Heart right ventricle (tissue), 16 donors: ENCODE results near the gene SARDH. TPM values are rescaled to one million over a fixed set of nuclear protein-coding genes. Genes with fewer than 3 reads are reported as not detected.

Experiments used
- ATAC-seq, 8 donors: fragments of 200-7000 bp; cut with Tn5 transposase; one replicate each; pipeline ENCODE4 v1.9.1; 2020; ENCODE audit warnings: mild to moderate bottlenecking in 8 of 8, moderate library complexity in 8 of 8, moderate number of reproducible peaks in 1 of 8
- DNase-seq, 2 donors: peaks; one replicate each; pipeline ENCODE4 v3.0.0-alpha.2; 2020
- H3K27ac ChIP-seq, 10 donors: fragments of 200-600 bp; sonication (generic) in 2 of 10; one replicate each; pipeline versions ENCODE4 v1.5.0 to v1.8.0; 2020 to 2022; ENCODE audit warnings: mild to moderate bottlenecking in 3 of 10
- H3K27me3 ChIP-seq, 7 donors: fragments of 200-600 bp; one replicate each; pipeline ENCODE4 v1.8.0; 2021 to 2022; ENCODE audit warnings: mild to moderate bottlenecking in 2 of 7
- H3K36me3 ChIP-seq, 9 donors: fragments of 200-600 bp; sonication (generic) in 1 of 9; one replicate each; pipeline versions ENCODE4 v1.5.0 to v1.8.0; 2020 to 2022; ENCODE audit warnings: mild to moderate bottlenecking in 2 of 9
- H3K4me1 ChIP-seq, 9 donors: fragments of 200-600 bp; sonication (generic) in 1 of 9; one replicate each; pipeline versions ENCODE4 v1.5.0 to v1.8.0; 2020 to 2022; ENCODE audit warnings: mild to moderate bottlenecking in 4 of 9
- H3K4me3 ChIP-seq, 10 donors: fragments of 200-600 bp; sonication (generic) in 2 of 10; one replicate each; pipeline versions ENCODE4 v1.5.0 to v1.8.0; 2020 to 2022; ENCODE audit warnings: mild to moderate bottlenecking in 7 of 10, moderate library complexity in 2 of 10
- H3K9me3 ChIP-seq, 11 donors: fragments of 200-600 bp in 10 of 11; sonication (generic) in 2 of 11; one replicate each; pipeline versions ENCODE4 v1.5.0 to v1.8.0; 2013 to 2022; ENCODE audit warnings: mild to moderate bottlenecking in 2 of 11, control low read depth in 1 of 11, moderate library complexity in 1 of 11
- WGBS, 2 donors: extraction: QIAGEN DNeasy Blood & Tissue Kit; methylation state at CpG; one replicate each; pipeline ENCODE4 v1.1.7; 2013; ENCODE audit warnings: inconsistent platforms in 1 of 2; 5-methylcytosine and 5-hydroxymethylcytosine counted together
- intact Hi-C, 10 donors: fragments of 100-400 bp; cut with DNase I; formaldehyde crosslinking; loops; one replicate each; pipeline versions ENCODE4 v1.11.1 to v1.14.2; 2022
- polyA plus RNA-seq, 2 donors: library from polyadenylated mRNA; stranded (reverse); fragments of 200-250 nt; gene quantifications; one replicate each; pipeline ENCODE4 v1.2.3, GENCODE V29; 2013
- total RNA-seq, 10 donors: library from RNA; stranded (reverse); fragmentation: NEBNext Ultra II Directional in 3 of 10; extraction: Animal tissue kit (Norgen Biotek cat#: 25700) in 3 of 10; gene quantifications; one replicate each; pipeline versions ENCODE4 v1.2.1 to v1.2.4, GENCODE V29; 2021 to 2023
- TF ChIP-seq, protein P1 (sequence below), 9 donors: fragments of 200-600 bp; sonication (generic) in 2 of 9; IDR thresholded peaks; one replicate each; pipeline versions ENCODE4 v1.5.0 to v1.8.0; 2021 to 2022; ENCODE audit warnings: antibody characterized with exemption in 9 of 9, mild to moderate bottlenecking in 5 of 9, moderate library complexity in 1 of 9
- donor health status: Arrhythmogenic right ventricular cardiomyopathy.
- donor health status: ischemic (EF 13 %, LVEDD 7.1; RV severe dilation, severe dysfunction).
- donor health status: healthy with polysubstance abuse.
- donor health status: DM: no; HTN: yes; CAD: no.
- donor health status: DM: no; HTN: no; CAD: no.
- donor health status: ischemic (EF 25% LVEDD 6.9; RV normal size, moderate dysfunction).
- donor health status: ischemic (EF 25% LVEDD 5.7; RV mildly dilated, moderate dysfunction).
- donor health status: healthy.
- donor health status: DM: yes; HTN: yes; CAD: no.
- donor health status: Ischemic cardiomyopathy.
- donor health status: ischemic (EF 35%, LVEDD 5.7; RV mildly dilated, moderate dysfunction).
- donor health status: nonischemic (EF 11% LVEDD 7.7; RV severe dilation, severe dysfunction).
- donor health status: DM: yes; HTN: yes; CAD: no.
- donor health status: PGD.
- donor health status: ischemic (EF 29% LVEDD 5.4; RV normal size, mild dysfunction).
- donor health status: nonischemic (EF 23%, LVEDD 6.1; RV moderate dilation, normal function).

The SARDH gene
- total and polyA plus RNA-seq, 12 donors: 0.28 to 1.8 (median 0.53) TPM

DNA sequence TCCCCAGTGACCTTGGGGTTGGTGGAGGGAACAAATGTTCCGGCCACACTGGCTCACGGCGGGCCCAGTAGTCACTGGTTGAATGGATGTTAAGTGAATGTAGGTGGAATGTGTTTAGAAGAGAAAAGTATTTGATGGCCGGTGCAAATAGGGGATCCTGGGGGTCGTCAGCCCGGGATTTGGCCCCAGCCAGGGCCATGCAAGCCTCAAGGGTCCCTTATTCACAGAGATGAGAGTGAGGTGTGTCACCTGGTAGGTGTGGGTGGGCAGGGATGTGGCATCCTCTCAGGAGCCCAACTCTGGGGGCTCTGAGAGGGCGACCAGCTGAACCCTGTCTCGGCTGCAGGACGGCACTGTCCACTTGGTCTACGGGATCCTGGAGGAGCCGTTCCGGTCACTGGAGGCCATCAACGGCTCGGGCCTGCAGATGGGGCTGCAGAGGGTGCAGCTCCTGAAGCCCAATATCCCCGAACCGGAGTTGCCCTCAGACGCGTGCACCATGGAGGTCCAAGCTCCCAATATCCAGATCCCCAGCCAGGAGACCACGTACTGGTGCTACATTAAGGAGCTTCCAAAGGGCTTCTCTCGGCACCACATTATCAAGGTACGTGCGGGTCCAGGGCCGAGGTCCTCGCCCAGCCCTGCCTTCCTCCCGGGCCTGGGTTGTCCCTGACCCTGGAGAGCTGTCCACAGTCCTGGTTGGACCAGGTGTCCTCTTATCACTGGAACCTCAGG, 96.1 kb downstream of the SARDH start:
- no peak overlapping the region for H3K4me3 ChIP-seq
- intact Hi-C loops: no loop called here
- H3K4me1 ChIP-seq: no peaks in the 10 kb centered on the region
- no peaks in the 10 kb centered on the region for H3K36me3 ChIP-seq
- H3K27me3 ChIP-seq: peaks cover 0 to 37% (median 0%) of the 10 kb centered on the region in 7 donors
- DNase-seq: no peak
- ATAC-seq: no peak
- no peaks in the 10 kb centered on the region for H3K9me3 ChIP-seq
- TF ChIP-seq, protein P1, sequence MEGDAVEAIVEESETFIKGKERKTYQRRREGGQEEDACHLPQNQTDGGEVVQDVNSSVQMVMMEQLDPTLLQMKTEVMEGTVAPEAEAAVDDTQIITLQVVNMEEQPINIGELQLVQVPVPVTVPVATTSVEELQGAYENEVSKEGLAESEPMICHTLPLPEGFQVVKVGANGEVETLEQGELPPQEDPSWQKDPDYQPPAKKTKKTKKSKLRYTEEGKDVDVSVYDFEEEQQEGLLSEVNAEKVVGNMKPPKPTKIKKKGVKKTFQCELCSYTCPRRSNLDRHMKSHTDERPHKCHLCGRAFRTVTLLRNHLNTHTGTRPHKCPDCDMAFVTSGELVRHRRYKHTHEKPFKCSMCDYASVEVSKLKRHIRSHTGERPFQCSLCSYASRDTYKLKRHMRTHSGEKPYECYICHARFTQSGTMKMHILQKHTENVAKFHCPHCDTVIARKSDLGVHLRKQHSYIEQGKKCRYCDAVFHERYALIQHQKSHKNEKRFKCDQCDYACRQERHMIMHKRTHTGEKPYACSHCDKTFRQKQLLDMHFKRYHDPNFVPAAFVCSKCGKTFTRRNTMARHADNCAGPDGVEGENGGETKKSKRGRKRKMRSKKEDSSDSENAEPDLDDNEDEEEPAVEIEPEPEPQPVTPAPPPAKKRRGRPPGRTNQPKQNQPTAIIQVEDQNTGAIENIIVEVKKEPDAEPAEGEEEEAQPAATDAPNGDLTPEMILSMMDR (IDR thresholded peaks at IDR 0.05): no peak
- no peak overlapping the region for H3K27ac ChIP-seq
- WGBS, 2 donors: 92 to 94% methylated on average over 25 of the region's 25 CpGs

DNA sequence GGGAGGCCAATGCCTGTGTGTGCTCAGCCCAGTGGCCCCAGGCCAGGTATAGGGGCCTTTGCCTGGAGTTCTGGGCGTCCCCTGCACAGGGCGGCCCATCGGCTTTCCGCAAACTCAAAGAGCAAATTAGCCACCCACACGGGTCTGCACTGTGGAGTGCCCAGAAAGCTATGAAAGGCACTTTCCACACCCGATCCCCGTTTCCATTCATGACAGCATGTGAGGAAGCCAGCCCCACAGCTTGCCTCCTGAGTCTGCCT, 96.8 kb downstream of the SARDH start:
- 87 to 89% methylated on average over 7 of the region's 7 CpGs for WGBS, 2 donors
- Histone ChIP-seq H3K36me3 (no peaks in the 10 kb centered on the region), H3K4me1 (no peaks in the 10 kb centered on the region), H3K27ac (no peak overlapping the region), H3K9me3 (no peaks in the 10 kb centered on the region), H3K4me3 (no peak overlapping the region), H3K27me3 (peaks cover 0 to 35% (median under 1%) of the 10 kb centered on the region in 7 donors)
- TF ChIP-seq, protein P1 (IDR thresholded peaks at IDR 0.05): no peak
- DNase-seq (no peak), ATAC-seq (no peak)
- intact Hi-C loops: no loop called here

DNA sequence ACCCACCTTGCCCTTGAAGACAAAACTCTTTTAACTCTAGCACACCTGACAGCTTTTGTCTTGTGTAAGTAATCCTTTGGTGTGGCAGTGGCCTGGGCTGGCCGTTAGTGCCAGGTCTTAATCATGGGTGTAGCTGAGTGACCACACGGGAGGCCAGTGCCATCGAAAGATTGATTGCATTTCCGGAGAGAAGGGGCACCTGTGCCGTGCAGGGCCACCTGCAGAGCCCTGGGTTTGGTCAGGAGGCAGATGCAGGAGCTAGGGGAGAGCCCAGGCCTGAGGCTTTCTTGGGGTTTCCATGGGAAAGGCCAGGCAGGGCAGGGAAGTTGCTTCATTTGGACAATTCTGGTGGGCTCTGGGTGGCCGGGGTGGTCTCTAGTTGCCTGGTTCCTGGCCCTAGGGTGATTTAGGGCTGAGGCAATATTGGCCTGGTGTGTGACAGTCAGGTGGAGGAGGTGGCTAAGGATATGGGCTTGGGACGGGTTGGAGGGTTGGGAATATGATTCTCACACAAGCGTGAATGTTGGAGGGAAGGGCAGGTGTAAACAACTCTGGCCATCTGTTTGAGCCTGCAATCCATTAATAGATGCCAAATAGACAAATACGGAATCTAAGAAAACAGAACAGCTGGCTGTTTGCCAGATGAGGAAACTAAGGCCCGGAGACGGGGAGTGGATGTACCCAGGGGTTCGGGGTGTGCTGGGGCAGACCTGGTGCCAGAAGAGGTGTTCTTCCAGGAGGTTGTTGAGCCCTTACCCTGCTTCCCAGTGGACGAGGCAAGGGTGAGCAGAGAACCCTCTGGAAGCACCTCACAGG, 97.4 kb downstream of the SARDH start:
- WGBS, 2 donors: 86% methylated on average over 13 of the region's 13 CpGs
- Histone ChIP-seq H3K4me3 (no peak overlapping the region), H3K27me3 (peaks cover 0 to 36% (median 6%) of the 10 kb centered on the region in 7 donors), H3K27ac (no peak overlapping the region), H3K4me1 (no peaks in the 10 kb centered on the region), H3K36me3 (no peaks in the 10 kb centered on the region), H3K9me3 (no peaks in the 10 kb centered on the region)
- intact Hi-C loops: no loop called here
- TF ChIP-seq, protein P1 (IDR thresholded peaks at IDR 0.05): no peak
- DNase-seq (no peak), ATAC-seq (no peak)

DNA sequence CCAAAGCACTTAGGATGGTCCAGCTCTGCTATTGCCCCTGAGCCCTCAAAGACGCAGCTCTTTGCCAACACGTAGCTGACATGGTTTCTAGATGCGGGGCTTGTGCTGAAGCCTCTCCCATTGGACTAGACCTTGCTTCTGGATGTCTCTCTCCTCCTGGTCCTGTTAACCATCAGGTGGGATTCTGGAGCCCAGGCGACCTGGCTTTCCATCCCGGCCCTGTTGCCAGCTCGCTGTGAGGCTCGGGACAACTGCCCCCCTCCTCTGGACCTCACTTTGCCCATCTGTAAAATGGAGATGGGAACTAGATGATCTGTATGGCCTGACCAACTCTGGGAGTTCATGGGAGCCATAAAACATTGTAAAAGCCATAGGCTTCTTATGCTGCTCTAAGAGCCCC, 98.0 kb downstream of the SARDH start:
- DNase-seq: no peak
- ATAC-seq: no peak

More for the DNA sequence above, 98.0 kb downstream of the SARDH start:
- Histone ChIP-seq H3K4me3 (no peak overlapping the region), H3K36me3 (no peaks in the 10 kb centered on the region), H3K27ac (no peak overlapping the region), H3K9me3 (no peaks in the 10 kb centered on the region), H3K4me1 (no peaks in the 10 kb centered on the region), H3K27me3 (peaks cover 0 to 40% (median 6%) of the 10 kb centered on the region in 7 donors)
- TF ChIP-seq, protein P1 (IDR thresholded peaks at IDR 0.05): no peak
- 88 to 93% methylated on average over 7 of the region's 7 CpGs for WGBS, 2 donors
- intact Hi-C loops: no loop called here
